ENCODE measurements around the gene AKAP17A. TPM values are rescaled to one million over a fixed set of nuclear protein-coding genes. Genes with fewer than 3 reads are reported as not detected.

AKAP17A gene
- total and polyA plus RNA-seq, 2 of the 8 experiments (the other 6 are each of a cell fraction or from before 2014, with no cell fraction given) = 14.0 to 41.2 TPM

- Histone ChIP-seq H3K79me1 (ENCODE audit: low read depth, low read length) (no peaks in the 10 kb centered on the region), H3K27ac (ENCODE audit: low read depth, low read length) (no peak overlapping the region), H2AFZ (ENCODE audit: low read length) (no peak overlapping the region), H3K14ac (ENCODE audit: insufficient read length) (no peak overlapping the region), H3K4me2 (ENCODE audit: insufficient read depth in 1 of 2, low read depth in 2 of 2, low read length in 2 of 2) (no peak overlapping the region), H2BK12ac (ENCODE audit: low read depth, low read length) (no peak overlapping the region), H2BK20ac (ENCODE audit: low read length) (no peak overlapping the region), H3K36me3 (ENCODE audit: control insufficient read depth in 2 of 4, insufficient read depth in 4 of 4, low read length in 3 of 4) (no peaks in the 10 kb centered on the region), H4K5ac (ENCODE audit: insufficient read length, low read depth, low read length) (no peak overlapping the region), H4K20me1 (replicated peaks in 1 of 2; ENCODE audit: control insufficient read depth in 1 of 2, insufficient read depth in 2 of 2, low read length in 2 of 2) (no peaks in the 10 kb centered on the region), H4K91ac (replicated peaks; ENCODE audit: insufficient read length, low read length) (no peak overlapping the region), H3K4me1 (replicated peaks in 1 of 4; ENCODE audit: control insufficient read depth in 3 of 4, insufficient read depth in 4 of 4, low read length in 3 of 4) (no peaks in the 10 kb centered on the region), H3K23ac (ENCODE audit: insufficient read length) (no peak overlapping the region), H3K56ac (replicated peaks; ENCODE audit: insufficient read length, low read depth, low read length) (no peak overlapping the region), H3K4ac (replicated peaks; ENCODE audit: insufficient read length, low read depth, low read length) (no peak overlapping the region), H3K18ac (ENCODE audit: extremely low read depth, low read length) (no peak overlapping the region), H2BK5ac (ENCODE audit: low read depth, low read length) (no peak overlapping the region), H2BK120ac (replicated peaks; ENCODE audit: low read depth, low read length) (no peak overlapping the region), H3K23me2 (ENCODE audit: low read depth, low read length) (no peaks in the 10 kb centered on the region), H3K4me3 (ENCODE audit: extremely low read depth in 1 of 4, insufficient read depth in 2 of 4, low read depth in 3 of 4, low read length in 4 of 4) (no peak overlapping the region), H3K9ac (replicated peaks in 1 of 4; ENCODE audit: extremely low read depth in 1 of 4, low read depth in 3 of 4, low read length in 3 of 4) (no peak overlapping the region), H2AK5ac (ENCODE audit: low read depth, low read length) (no peak overlapping the region), H3K27me3 (replicated peaks in 1 of 4; ENCODE audit: control insufficient read depth in 3 of 4, extremely low read depth in 1 of 4, insufficient read depth in 3 of 4, low read length in 3 of 4) (peaks cover 0 to 2% (median 0%) of the 10 kb centered on the region in 4 experiments; a peak in 1 of 7 replicates), H2BK15ac (ENCODE audit: low read length) (no peak overlapping the region), H3K9me3 (ENCODE audit: insufficient read depth in 2 of 2, low read depth in 1 of 2, low read length in 1 of 2) (peaks cover 0 to 3% of the 10 kb centered on the region in 2 experiments; a peak in 1 of 4 replicates), H3K79me2 (ENCODE audit: control insufficient read depth in 1 of 2, insufficient read depth in 2 of 2, low read length in 2 of 2) (no peaks in the 10 kb centered on the region), H4K8ac (ENCODE audit: extremely low read depth, insufficient read depth, low read length) (no peak overlapping the region)
- ChIA-PET POLR2A (ENCODE audit: partially characterized antibody) (no interaction called here), CTCF (ENCODE audit: partially characterized antibody) (no interaction called here)
- FAIRE-seq (no peak), DNase-seq (ENCODE audit: low read depth in 1 of 2, low spot score in 2 of 2) (no peak)
- WGBS, 2 experiments (ENCODE audit: extremely low coverage in 1 of 2, insufficient coverage in 1 of 2, insufficient read length in 1 of 2, insufficient replicate concordance in 2 of 2, low coverage in 1 of 2, low lambda C conversion rate in 2 of 2, missing lambda C conversion rate in 1 of 2) = 67% methylated on average over 3 of the region's 3 CpGs; no CpG with 5 or more reads in 1 of the 2 experiments
- TF ChIP-seq SIN3A (conservative IDR thresholded peaks at IDR 0.05 in 1 of 2, IDR thresholded peaks at IDR 0.05 in 1 of 2; ENCODE audit: low read depth in 1 of 2, low read length in 2 of 2) (no peak), JUN (IDR thresholded peaks at IDR 0.05; ENCODE audit: low read depth, low read length) (no peak), TCF12 (IDR thresholded peaks at IDR 0.05; ENCODE audit: low read depth, low read length) (no peak), ASH2L (IDR thresholded peaks at IDR 0.05; ENCODE audit: low read length) (no peak)
Measured at GRCh38 chrX:1551959-1552546, 39.4 kb upstream of the AKAP17A start.

All from H1 (cell line).